ENCODE results near the gene BTBD9.
A peak's percentile ranks its signal among the peaks of the same experiment; 100 is the strongest.

BTBD9 gene

GRCh38 chr6:38495922-38496635 lies 143.7 kb downstream of the BTBD9 start:
- Histone ChIP-seq H3K9ac (ENCODE audit: low read depth, low read length) (no peak overlapping the region), H3K9me3 (ENCODE audit: insufficient read depth, low read length, severe bottlenecking) (no peaks in the 10 kb centered on the region), H3K4me3 (ENCODE audit: low read depth in 1 of 2, low read length in 2 of 2) (no peak overlapping the region), H3K36me3 (ENCODE audit: insufficient read depth, low read length) (no peaks in the 10 kb centered on the region), H4K20me1 (ENCODE audit: insufficient read depth, low read length) (no peaks in the 10 kb centered on the region), H3K4me1 (ENCODE audit: insufficient read depth, low read length) (no peaks in the 10 kb centered on the region), H3K27ac (ENCODE audit: low read length) (no peak overlapping the region), H3K27me3 (ENCODE audit: insufficient read depth, low read length, poor library complexity) (no peaks in the 10 kb centered on the region), H3K79me2 (ENCODE audit: insufficient read depth, low read length) (no peaks in the 10 kb centered on the region), H2AFZ (ENCODE audit: low read depth, low read length) (no peak overlapping the region), H3K4me2 (ENCODE audit: insufficient read depth, low read length) (no peak overlapping the region)
- TF ChIP-seq EZH2 (IDR thresholded peaks at IDR 0.05; ENCODE audit: borderline replicate concordance, low read depth, low read length, severe bottlenecking), result no peak
- TF ChIP-seq CTCF (IDR thresholded peaks at IDR 0.05; ENCODE audit: borderline replicate concordance, extremely low read depth, low read length, poor library complexity, severe bottlenecking), result no peak
- ATAC-seq (ENCODE audit: insufficient read depth, low read depth), result no peak
- DNase-seq, result no peak

- Histone ChIP-seq H3K4me2 (ENCODE audit: insufficient read depth, low read length) (no peak overlapping the region), H3K27ac (ENCODE audit: low read length) (no peak overlapping the region), H3K4me3 (ENCODE audit: low read depth in 1 of 2, low read length in 2 of 2) (no peak overlapping the region), H2AFZ (ENCODE audit: low read depth, low read length) (no peak overlapping the region), H3K79me2 (ENCODE audit: insufficient read depth, low read length) (no peaks in the 10 kb centered on the region), H3K9me3 (ENCODE audit: insufficient read depth, low read length, severe bottlenecking) (no peaks in the 10 kb centered on the region), H3K36me3 (ENCODE audit: insufficient read depth, low read length) (no peaks in the 10 kb centered on the region), H3K4me1 (ENCODE audit: insufficient read depth, low read length) (no peaks in the 10 kb centered on the region), H3K27me3 (ENCODE audit: insufficient read depth, low read length, poor library complexity) (no peaks in the 10 kb centered on the region), H3K9ac (ENCODE audit: low read depth, low read length) (no peak overlapping the region), H4K20me1 (ENCODE audit: insufficient read depth, low read length) (no peaks in the 10 kb centered on the region)
- no peak for TF ChIP-seq CTCF (IDR thresholded peaks at IDR 0.05; ENCODE audit: borderline replicate concordance, extremely low read depth, low read length, poor library complexity, severe bottlenecking)
- no peak for TF ChIP-seq EZH2 (IDR thresholded peaks at IDR 0.05; ENCODE audit: borderline replicate concordance, low read depth, low read length, severe bottlenecking)
- no peak for ATAC-seq (ENCODE audit: insufficient read depth, low read depth)
- DNase-seq, result no peak
Measured at GRCh38 chr6:38495518-38495917, 144.2 kb downstream of the BTBD9 start.

GRCh38 chr6:38493931-38494547 lies 145.7 kb downstream of the BTBD9 start:
- H3K27me3 ChIP-seq (ENCODE audit: insufficient read depth, low read length, poor library complexity), result no peaks in the 10 kb centered on the region
- no peaks in the 10 kb centered on the region for H3K79me2 ChIP-seq (ENCODE audit: insufficient read depth, low read length)
- H3K9ac ChIP-seq (ENCODE audit: low read depth, low read length), result no peak overlapping the region
- H3K27ac ChIP-seq (ENCODE audit: low read length), result no peak overlapping the region
- peak; percentile 88 for TF ChIP-seq CTCF (IDR thresholded peaks at IDR 0.05; ENCODE audit: borderline replicate concordance, extremely low read depth, low read length, poor library complexity, severe bottlenecking)
- TF ChIP-seq EZH2 (IDR thresholded peaks at IDR 0.05; ENCODE audit: borderline replicate concordance, low read depth, low read length, severe bottlenecking), result no peak
- no peak overlapping the region for H2AFZ ChIP-seq (ENCODE audit: low read depth, low read length)
- H3K4me2 ChIP-seq (ENCODE audit: insufficient read depth, low read length), result no peak overlapping the region
- no peaks in the 10 kb centered on the region for H3K36me3 ChIP-seq (ENCODE audit: insufficient read depth, low read length)
- ATAC-seq (ENCODE audit: insufficient read depth, low read depth) (0 out of 3 replicates have a peak, but pooled peaks have one; percentile 49), DNase-seq (peak; percentile 76)
- H4K20me1 ChIP-seq (ENCODE audit: insufficient read depth, low read length), result no peaks in the 10 kb centered on the region
- no peak overlapping the region for H3K4me3 ChIP-seq (ENCODE audit: low read depth in 1 of 2, low read length in 2 of 2)
- H3K4me1 ChIP-seq (ENCODE audit: insufficient read depth, low read length), result no peaks in the 10 kb centered on the region
- H3K9me3 ChIP-seq (ENCODE audit: insufficient read depth, low read length, severe bottlenecking), result no peaks in the 10 kb centered on the region

Data from DND-41 (cell line).